Mesothelial cell of epicardium (in vitro differentiated cells): ENCODE measurements around the gene CYB5B. TPM values are rescaled to one million over a fixed set of nuclear protein-coding genes. Genes with fewer than 3 reads are reported as not detected.

Experiments used
- DNase-seq, 2 experiments: peaks; one replicate each; pipeline ENCODE4 v3.0.0; 2021; ENCODE audit warnings: low spot score in 2 of 2; ENCODE audit not compliant: unreplicated experiment in 2 of 2
- H3K27ac Mint-ChIP-seq: 2 replicates; pipeline ENCODE4 v1.8.0; 2021; ENCODE audit warnings: mixed read lengths
- H3K27me3 Mint-ChIP-seq: 2 replicates; pipeline ENCODE4 v1.8.0; 2021; ENCODE audit warnings: low read depth, mixed read lengths
- H3K36me3 Mint-ChIP-seq: 2 replicates; pipeline ENCODE4 v1.8.0; 2021; ENCODE audit warnings: mixed read lengths
- H3K4me1 Mint-ChIP-seq: 2 replicates; pipeline ENCODE4 v1.8.0; 2021; ENCODE audit warnings: mixed read lengths
- H3K4me3 Mint-ChIP-seq: 2 replicates; pipeline ENCODE4 v1.8.0; 2021; ENCODE audit warnings: mild to moderate bottlenecking, moderate library complexity, mixed read lengths
- H3K9me3 Mint-ChIP-seq: 2 replicates; pipeline ENCODE4 v1.8.0; 2021; ENCODE audit warnings: mixed read lengths
- CTCF ChIP-seq: fragments of 200-600 bp; sonication (generic); IDR thresholded peaks from one replicate; pipeline ENCODE4 v1.5.0; 2021; ENCODE audit warnings: antibody characterized with exemption; ENCODE audit not compliant: unreplicated experiment
- total RNA-seq: library from RNA; stranded (reverse); gene quantifications from 3 replicates; pipeline ENCODE4 v1.2.1, GENCODE V29; 2021

The CYB5B gene
- total RNA-seq, 1 donor from 2014 or later: 101 TPM

DNA sequence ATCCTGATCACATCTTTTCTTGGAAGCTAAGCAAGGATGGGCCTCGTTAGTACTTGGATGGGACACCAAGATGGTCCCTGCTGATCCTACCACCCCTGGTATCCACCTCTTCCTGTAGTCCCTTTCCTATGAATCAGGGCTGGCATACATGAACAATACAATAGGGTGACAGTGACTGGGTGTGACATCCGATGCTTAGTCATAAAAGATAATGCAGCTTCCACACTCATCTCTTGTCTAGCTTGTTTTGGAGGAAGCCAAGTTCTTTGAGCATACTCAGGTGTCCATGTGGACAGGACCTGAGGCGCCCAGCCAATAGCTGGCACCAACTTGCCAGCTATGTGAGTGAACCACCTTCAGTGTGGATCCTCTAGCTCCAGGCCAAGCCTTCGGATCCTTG is 78.8 kb downstream of the CYB5B start:
- H3K4me1 Mint-ChIP-seq: peaks cover 14% of the 10 kb centered on the region
- no peak for TF ChIP-seq CTCF
- H3K36me3 Mint-ChIP-seq: no peaks in the 10 kb centered on the region
- no peak for DNase-seq
- no peak overlapping the region for H3K27ac Mint-ChIP-seq
- no peak overlapping the region for H3K4me3 Mint-ChIP-seq
- H3K9me3 Mint-ChIP-seq: no peaks in the 10 kb centered on the region
- no peaks in the 10 kb centered on the region for H3K27me3 Mint-ChIP-seq

DNA sequence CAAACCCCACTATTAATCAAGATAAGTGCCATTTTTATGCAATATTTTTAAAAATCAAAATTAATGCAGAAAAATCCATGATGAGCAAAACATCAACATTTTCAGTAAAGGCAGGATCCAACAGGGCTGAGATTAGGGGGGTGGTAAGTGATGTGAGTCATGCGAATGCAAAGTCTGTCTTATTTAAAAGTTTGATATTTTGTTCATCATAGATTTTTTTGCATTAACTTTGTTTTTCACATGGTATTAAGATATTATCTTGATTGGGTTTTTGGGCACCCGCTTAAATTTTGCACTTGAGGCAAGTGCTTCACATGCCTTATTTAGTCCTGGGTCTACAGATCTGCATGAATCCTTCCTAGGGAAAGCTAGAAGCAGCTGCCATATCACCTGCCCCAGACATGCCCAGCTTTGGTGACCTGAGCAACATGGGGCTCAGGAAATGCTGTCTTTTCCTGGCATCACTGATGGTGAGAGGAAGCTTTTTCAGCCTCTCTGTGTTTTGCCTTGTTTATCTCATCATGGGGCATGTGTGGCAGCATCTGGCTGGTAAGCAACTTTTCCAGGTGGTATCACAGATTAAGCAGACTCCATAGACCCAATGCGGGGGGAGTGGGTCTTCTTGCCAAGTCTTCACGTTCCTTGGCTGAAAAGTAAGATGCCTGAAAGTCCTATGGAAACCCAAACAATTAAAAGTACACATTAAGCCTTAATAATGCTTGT is 83.8 kb downstream of the CYB5B start:
- no peak overlapping the region for H3K27ac Mint-ChIP-seq
- no peak for DNase-seq
- peaks cover 7% of the 10 kb centered on the region for H3K4me1 Mint-ChIP-seq
- TF ChIP-seq CTCF: no peak
- no peaks in the 10 kb centered on the region for H3K36me3 Mint-ChIP-seq
- no peak overlapping the region for H3K4me3 Mint-ChIP-seq
- H3K9me3 Mint-ChIP-seq: peaks cover 14% of the 10 kb centered on the region
- no peaks in the 10 kb centered on the region for H3K27me3 Mint-ChIP-seq

GRCh38 chr16:69509125-69509524 is 84.7 kb downstream of the CYB5B start:
- Mint-ChIP-seq H3K36me3 (no peaks in the 10 kb centered on the region), H3K4me3 (no peak overlapping the region), H3K27me3 (no peaks in the 10 kb centered on the region), H3K27ac (no peak overlapping the region), H3K4me1 (peaks cover 14% of the 10 kb centered on the region), H3K9me3 (peaks cover 15% of the 10 kb centered on the region)
- TF ChIP-seq CTCF: no peak
- no peak for DNase-seq

- no peaks in the 10 kb centered on the region for H3K36me3 Mint-ChIP-seq
- H3K27me3 Mint-ChIP-seq: no peaks in the 10 kb centered on the region
- DNase-seq: no peak
- no peak for TF ChIP-seq CTCF
- H3K27ac Mint-ChIP-seq: no peak overlapping the region
- H3K9me3 Mint-ChIP-seq: peaks cover 15% of the 10 kb centered on the region
- no peak overlapping the region for H3K4me3 Mint-ChIP-seq
- H3K4me1 Mint-ChIP-seq: peaks cover 14% of the 10 kb centered on the region
These were observed 87.2 kb downstream of the CYB5B start for GRCh38 chr16:69511651-69512050.

GRCh38 chr16:69513180-69513966 is 89.0 kb downstream of the CYB5B start:
- H3K4me3 Mint-ChIP-seq: no peak overlapping the region
- DNase-seq: no peak

More at GRCh38 chr16:69513180-69513966, 89.0 kb downstream of the CYB5B start:
- H3K9me3 Mint-ChIP-seq: peaks cover 15% of the 10 kb centered on the region
- H3K27ac Mint-ChIP-seq: peak overlapping the region; percentile 25
- peaks cover 6% of the 10 kb centered on the region for H3K4me1 Mint-ChIP-seq
- no peak for TF ChIP-seq CTCF
- no peaks in the 10 kb centered on the region for H3K27me3 Mint-ChIP-seq
- H3K36me3 Mint-ChIP-seq: no peaks in the 10 kb centered on the region
